Neutrophil (primary cell): ENCODE results near the gene DNPEP.

Experiments
- H3K27ac ChIP-seq: fragments of 200-600 bp; sonication (generic); 2 replicates; pipeline ENCODE4 v1.5.1; 2016; ENCODE audit warnings: mild to moderate bottlenecking, moderate library complexity
- H3K27me3 ChIP-seq: fragments of 200-600 bp; sonication (generic); 2 replicates; pipeline ENCODE4 v1.6.0; 2016; ENCODE audit warnings: mild to moderate bottlenecking
- H3K36me3 ChIP-seq: fragments of 200-600 bp; sonication (generic); 2 replicates; pipeline ENCODE4 v1.5.1; 2017
- H3K4me1 ChIP-seq, 2 experiments: fragments of 200-600 bp in 1 of 2; sonication (generic) in 1 of 2; 1 replicate in 1 of 2; 2 replicates in 1 of 2; pipeline versions ENCODE4 v1.5.1 to v1.6.1; 2013 to 2016; ENCODE audit warnings: low read depth in 1 of 2, low read length in 1 of 2, mild to moderate bottlenecking in 1 of 2, moderate library complexity in 1 of 2; ENCODE audit not compliant: control insufficient read depth in 1 of 2, insufficient read depth in 1 of 2
- H3K4me3 ChIP-seq, 2 experiments: fragments of 200-600 bp in 1 of 2; sonication (generic) in 1 of 2; 1 replicate in 1 of 2; 2 replicates in 1 of 2; pipeline ENCODE4 v1.5.1; 2013 to 2016; ENCODE audit warnings: low read depth in 1 of 2, low read length in 1 of 2, mild to moderate bottlenecking in 1 of 2, moderate library complexity in 1 of 2
- H3K9me3 ChIP-seq: fragments of 200-600 bp; sonication (generic); 2 replicates; pipeline ENCODE4 v1.5.1; 2016
- TF ChIP-seq, protein P1 (sequence below): fragments of 200-600 bp; sonication (generic); IDR thresholded peaks from 2 replicates; pipeline ENCODE4 v1.5.1; 2016; ENCODE audit warnings: antibody characterized with exemption

DNPEP gene

DNA sequence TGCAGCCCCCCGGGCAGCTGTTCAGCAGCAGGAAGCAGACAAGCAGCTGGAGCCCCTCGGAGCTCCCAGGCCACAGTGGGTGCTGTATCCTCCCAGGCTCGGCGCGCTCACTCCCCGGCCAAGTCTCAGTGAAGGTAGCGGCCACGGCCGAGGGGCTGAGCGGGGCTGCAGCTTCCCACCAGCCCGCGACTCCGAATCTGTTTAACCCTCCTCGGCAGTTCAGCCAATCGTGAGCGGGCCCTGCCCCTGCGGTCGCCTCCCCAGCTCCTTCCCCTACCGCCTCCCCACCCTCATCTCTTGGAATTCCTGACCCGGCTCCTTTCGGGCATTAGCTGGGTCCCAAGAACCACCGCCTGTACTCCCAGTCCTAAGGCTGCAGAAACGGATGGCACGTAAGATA lies 55.2 kb downstream of the DNPEP start, which contains the start of gene RESP18:
Gene RESP18 (minus strand): TSS at position 203 of the 400 bp plus-strand sequence.
- no peaks in the 10 kb centered on the region for H3K9me3 ChIP-seq
- TF ChIP-seq, protein P1, sequence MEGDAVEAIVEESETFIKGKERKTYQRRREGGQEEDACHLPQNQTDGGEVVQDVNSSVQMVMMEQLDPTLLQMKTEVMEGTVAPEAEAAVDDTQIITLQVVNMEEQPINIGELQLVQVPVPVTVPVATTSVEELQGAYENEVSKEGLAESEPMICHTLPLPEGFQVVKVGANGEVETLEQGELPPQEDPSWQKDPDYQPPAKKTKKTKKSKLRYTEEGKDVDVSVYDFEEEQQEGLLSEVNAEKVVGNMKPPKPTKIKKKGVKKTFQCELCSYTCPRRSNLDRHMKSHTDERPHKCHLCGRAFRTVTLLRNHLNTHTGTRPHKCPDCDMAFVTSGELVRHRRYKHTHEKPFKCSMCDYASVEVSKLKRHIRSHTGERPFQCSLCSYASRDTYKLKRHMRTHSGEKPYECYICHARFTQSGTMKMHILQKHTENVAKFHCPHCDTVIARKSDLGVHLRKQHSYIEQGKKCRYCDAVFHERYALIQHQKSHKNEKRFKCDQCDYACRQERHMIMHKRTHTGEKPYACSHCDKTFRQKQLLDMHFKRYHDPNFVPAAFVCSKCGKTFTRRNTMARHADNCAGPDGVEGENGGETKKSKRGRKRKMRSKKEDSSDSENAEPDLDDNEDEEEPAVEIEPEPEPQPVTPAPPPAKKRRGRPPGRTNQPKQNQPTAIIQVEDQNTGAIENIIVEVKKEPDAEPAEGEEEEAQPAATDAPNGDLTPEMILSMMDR: no peak
- H3K4me3 ChIP-seq: no peak within 1 kb of the TSS
- no peak within 1 kb of the TSS for H3K27ac ChIP-seq
- H3K4me1 ChIP-seq: no peaks in the 10 kb centered on the region
- H3K36me3 ChIP-seq: no peaks in the 10 kb centered on the region
- peaks cover 99% of the 10 kb centered on the region for H3K27me3 ChIP-seq

DNA sequence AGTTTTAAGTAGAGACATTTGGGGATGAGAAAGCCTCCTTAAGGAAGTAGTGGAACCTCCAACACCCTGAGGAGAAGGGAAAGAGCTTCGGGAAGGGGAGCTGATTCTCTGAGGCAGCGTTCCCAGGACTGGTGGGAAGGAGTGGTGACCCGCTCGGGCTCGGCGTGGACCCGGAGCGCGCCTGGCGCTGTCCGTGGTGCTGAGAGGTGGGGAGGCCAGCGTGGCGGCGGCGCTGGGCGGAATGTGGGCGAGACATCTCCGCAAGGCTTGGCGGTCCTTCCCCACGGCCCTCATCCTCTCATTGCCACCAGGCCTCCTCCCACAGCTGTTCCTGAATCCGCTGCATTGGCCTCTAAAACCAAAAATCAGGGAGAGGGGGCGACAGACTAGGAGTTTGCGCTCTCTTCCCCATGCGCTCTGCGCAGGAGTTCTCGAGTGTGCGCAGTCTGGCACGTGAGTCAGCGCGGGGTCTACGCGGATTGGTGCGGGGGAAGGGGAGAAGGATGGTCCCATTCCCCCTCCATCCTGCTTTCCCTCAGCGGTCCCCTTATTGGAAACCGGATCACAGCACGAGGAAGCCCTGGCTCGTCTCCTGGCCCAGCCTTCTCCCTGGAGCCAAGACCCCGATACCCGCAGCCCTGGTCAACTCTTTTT lies 56.0 kb downstream of the DNPEP start:
- Histone ChIP-seq H3K27ac (no peak overlapping the region), H3K4me1 (no peaks in the 10 kb centered on the region), H3K27me3 (peaks cover 99% of the 10 kb centered on the region), H3K36me3 (no peaks in the 10 kb centered on the region), H3K9me3 (no peaks in the 10 kb centered on the region), H3K4me3 (no peak overlapping the region)
- TF ChIP-seq, protein P1: no peak

- peaks cover 98% of the 10 kb centered on the region for H3K27me3 ChIP-seq
- no peak overlapping the region for H3K4me3 ChIP-seq
- H3K36me3 ChIP-seq: no peaks in the 10 kb centered on the region
- TF ChIP-seq, protein P1: no peak
- no peak overlapping the region for H3K27ac ChIP-seq
- no peaks in the 10 kb centered on the region for H3K4me1 ChIP-seq
- H3K9me3 ChIP-seq: no peaks in the 10 kb centered on the region
These were observed 60.0 kb downstream of the DNPEP start for GRCh38 chr2:219327719-219328118.

GRCh38 chr2:219325657-219326315 lies 61.9 kb downstream of the DNPEP start:
- H3K4me1 ChIP-seq: no peaks in the 10 kb centered on the region
- no peaks in the 10 kb centered on the region for H3K36me3 ChIP-seq
- peaks cover 96% of the 10 kb centered on the region for H3K27me3 ChIP-seq
- TF ChIP-seq, protein P1: no peak
- no peaks in the 10 kb centered on the region for H3K9me3 ChIP-seq
- H3K27ac ChIP-seq: no peak overlapping the region
- no peak overlapping the region for H3K4me3 ChIP-seq

DNA sequence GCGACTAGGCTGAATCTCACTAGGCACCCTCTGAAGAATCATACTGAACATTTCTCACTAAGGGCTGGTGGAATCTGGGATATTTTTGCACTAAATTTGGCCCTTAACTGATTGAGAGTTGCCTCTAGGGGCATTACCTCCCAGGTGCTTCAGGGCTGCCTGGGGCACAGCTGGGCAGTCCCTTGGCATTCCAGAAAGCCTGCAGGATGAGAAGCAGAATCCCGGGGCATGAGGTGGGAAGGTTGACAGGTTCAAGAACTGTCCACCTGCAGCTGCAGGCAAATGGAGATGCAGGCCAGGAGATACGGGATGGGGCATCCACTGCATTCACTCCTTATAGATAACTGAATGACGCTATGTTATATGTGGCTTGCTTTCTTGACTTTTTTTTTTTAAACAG lies 62.6 kb downstream of the DNPEP start:
- H3K9me3 ChIP-seq: no peaks in the 10 kb centered on the region

More for the DNA sequence above, 62.6 kb downstream of the DNPEP start:
- no peaks in the 10 kb centered on the region for H3K36me3 ChIP-seq
- H3K27me3 ChIP-seq: peaks cover 94% of the 10 kb centered on the region
- H3K27ac ChIP-seq: no peak overlapping the region
- H3K4me1 ChIP-seq: no peaks in the 10 kb centered on the region
- TF ChIP-seq, protein P1: no peak
- H3K4me3 ChIP-seq: no peak overlapping the region
